ENCODE results near the gene FAHD2A.
"Not testable (repeated sequence)": the region's sequence is repeated elsewhere in the genome, so short reads cannot be mapped to it uniquely, and the experiment has no call there.

The FAHD2A gene

GRCh38 chr2:95402370-95403203, at the start of gene FAHD2A:
TSS of gene FAHD2A (plus strand) at chr2:95402708. CDS start at chr2:95405559, 2,851 bp downstream.
- DNase-seq (ENCODE audit: low read depth), result peak; percentile 94

- DNase-seq (ENCODE audit: low read depth), result no peak
These were observed 49.4 kb upstream of the FAHD2A start for GRCh38 chr2:95353055-95353575.

- DNase-seq (ENCODE audit: low read depth), result no peak
These were observed 48.7 kb upstream of the FAHD2A start for GRCh38 chr2:95353613-95354468.

GRCh38 chr2:95354469-95354901, 48.0 kb upstream of the FAHD2A start:
- DNase-seq (ENCODE audit: low read depth), result no peak

- no peak for DNase-seq (ENCODE audit: low read depth)
These were observed 47.6 kb upstream of the FAHD2A start for GRCh38 chr2:95354925-95355324.

GRCh38 chr2:95355486-95355885, 47.0 kb upstream of the FAHD2A start:
- not testable (repeated sequence) for DNase-seq (ENCODE audit: low read depth)

GRCh38 chr2:95356821-95357700, 45.4 kb upstream of the FAHD2A start:
- DNase-seq (ENCODE audit: low read depth), result no peak

- DNase-seq (ENCODE audit: low read depth), result no peak
These were observed 44.7 kb upstream of the FAHD2A start for GRCh38 chr2:95357717-95358280.

- DNase-seq (ENCODE audit: low read depth), result no peak
These were observed 43.5 kb upstream of the FAHD2A start for GRCh38 chr2:95359031-95359430.

GRCh38 chr2:95359501-95359930, 43.0 kb upstream of the FAHD2A start:
- DNase-seq (ENCODE audit: low read depth), result no peak

- no peak for DNase-seq (ENCODE audit: low read depth)
These were observed 41.1 kb upstream of the FAHD2A start for GRCh38 chr2:95361216-95361980.

GRCh38 chr2:95362486-95362885, 40.0 kb upstream of the FAHD2A start:
- DNase-seq (ENCODE audit: low read depth), result no peak

- no peak for DNase-seq (ENCODE audit: low read depth)
These were observed 36.0 kb upstream of the FAHD2A start for GRCh38 chr2:95366514-95366913.

- DNase-seq (ENCODE audit: low read depth), result no peak
These were observed 30.2 kb upstream of the FAHD2A start for GRCh38 chr2:95372216-95372829.

- no peak for DNase-seq (ENCODE audit: low read depth)
These were observed 29.7 kb upstream of the FAHD2A start for GRCh38 chr2:95372845-95373244.

GRCh38 chr2:95374029-95374428, 28.5 kb upstream of the FAHD2A start:
- no peak for DNase-seq (ENCODE audit: low read depth)

- no peak for DNase-seq (ENCODE audit: low read depth)
These were observed 28.0 kb upstream of the FAHD2A start for GRCh38 chr2:95374451-95374920.

- DNase-seq (ENCODE audit: low read depth), result no peak
These were observed 27.5 kb upstream of the FAHD2A start for GRCh38 chr2:95374921-95375471.

- no peak for DNase-seq (ENCODE audit: low read depth)
These were observed 26.9 kb upstream of the FAHD2A start for GRCh38 chr2:95375532-95376150.
